ENCODE data around the gene BRCA1.

BRCA1 gene

GRCh38 chr17:43051969-43052368 is 73.2 kb downstream of the BRCA1 start:
- no peak for TF ChIP-seq CTCF (conservative IDR thresholded peaks at IDR 0.05; ENCODE audit: low read depth, low read length)
- peak; percentile 11 for DNase-seq (ENCODE audit: low read depth)
- no peak overlapping the region for H3K4me3 ChIP-seq (ENCODE audit: low read depth, low read length)

- no peak for DNase-seq (ENCODE audit: low read depth)
- no peak overlapping the region for H3K4me3 ChIP-seq (ENCODE audit: low read depth, low read length)
- no peak for TF ChIP-seq CTCF (conservative IDR thresholded peaks at IDR 0.05; ENCODE audit: low read depth, low read length)
Observed at GRCh38 chr17:43044024-43044423, 81.1 kb downstream of the BRCA1 start.

GRCh38 chr17:43043307-43043706 is 81.9 kb downstream of the BRCA1 start:
- no peak for DNase-seq (ENCODE audit: low read depth)
- no peak for TF ChIP-seq CTCF (conservative IDR thresholded peaks at IDR 0.05; ENCODE audit: low read depth, low read length)
- H3K4me3 ChIP-seq (ENCODE audit: low read depth, low read length): no peak overlapping the region

- no peak for TF ChIP-seq CTCF (conservative IDR thresholded peaks at IDR 0.05; ENCODE audit: low read depth, low read length)
- H3K4me3 ChIP-seq (ENCODE audit: low read depth, low read length): no peak overlapping the region
- DNase-seq (ENCODE audit: low read depth): no peak
Observed at GRCh38 chr17:43042025-43042628, 83.0 kb downstream of the BRCA1 start.

GRCh38 chr17:43040655-43041054 is 84.5 kb downstream of the BRCA1 start:
- DNase-seq (ENCODE audit: low read depth): no peak
- H3K4me3 ChIP-seq (ENCODE audit: low read depth, low read length): no peak overlapping the region
- TF ChIP-seq CTCF (conservative IDR thresholded peaks at IDR 0.05; ENCODE audit: low read depth, low read length): no peak

- no peak overlapping the region for H3K4me3 ChIP-seq (ENCODE audit: low read depth, low read length)
- no peak for DNase-seq (ENCODE audit: low read depth)
- TF ChIP-seq CTCF (conservative IDR thresholded peaks at IDR 0.05; ENCODE audit: low read depth, low read length): no peak
Observed at GRCh38 chr17:43039646-43040045, 85.5 kb downstream of the BRCA1 start.

GRCh38 chr17:43034894-43035293 is 90.3 kb downstream of the BRCA1 start:
- H3K4me3 ChIP-seq (ENCODE audit: low read depth, low read length): no peak overlapping the region
- no peak for DNase-seq (ENCODE audit: low read depth)
- no peak for TF ChIP-seq CTCF (conservative IDR thresholded peaks at IDR 0.05; ENCODE audit: low read depth, low read length)

All from choroid plexus epithelial cell (primary cell).